EL (cell line): ENCODE results near the gene RNF223.

ENCODE experiments used
- DNase-seq: peaks from one replicate; pipeline ENCODE4 v3.0.0-alpha.2; 2016

Gene RNF223

GRCh38 chr1:1073743-1074587 lies at the start of gene RNF223:
Gene RNF223 (minus strand): TSS chr1:1074306. CDS start chr1:1072566, 1,740 bp downstream.
- DNase-seq = no peak

GRCh38 chr1:1122981-1123480 lies 48.9 kb upstream of the RNF223 start:
- DNase-seq = peak; percentile 65

GRCh38 chr1:1122078-1122811 lies 48.1 kb upstream of the RNF223 start:
- DNase-seq = peak; percentile 76

DNA sequence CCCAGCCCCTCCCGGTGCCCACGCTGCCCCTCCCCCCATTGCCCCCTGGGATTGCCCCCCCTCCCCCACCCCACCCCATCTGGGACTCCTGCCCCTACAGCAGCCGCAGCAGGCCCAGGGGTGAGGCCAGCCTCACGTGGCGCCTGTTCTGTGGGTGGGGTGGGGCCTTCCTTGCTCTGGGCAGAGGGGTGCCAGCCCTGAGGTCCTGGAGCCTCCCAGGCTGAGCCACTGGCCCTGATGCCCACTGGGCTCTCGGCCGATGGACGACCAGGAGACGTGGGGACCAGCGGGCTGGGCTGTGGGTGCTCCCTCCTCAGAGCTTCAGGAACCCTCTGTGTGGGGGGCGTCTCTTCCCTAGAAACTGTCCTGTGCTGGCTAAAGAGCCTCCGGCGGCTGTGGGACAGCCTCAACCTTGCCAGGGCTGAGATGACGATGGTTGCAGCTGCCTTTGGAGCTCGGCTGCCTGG lies 47.5 kb upstream of the RNF223 start:
- no peak for DNase-seq

DNA sequence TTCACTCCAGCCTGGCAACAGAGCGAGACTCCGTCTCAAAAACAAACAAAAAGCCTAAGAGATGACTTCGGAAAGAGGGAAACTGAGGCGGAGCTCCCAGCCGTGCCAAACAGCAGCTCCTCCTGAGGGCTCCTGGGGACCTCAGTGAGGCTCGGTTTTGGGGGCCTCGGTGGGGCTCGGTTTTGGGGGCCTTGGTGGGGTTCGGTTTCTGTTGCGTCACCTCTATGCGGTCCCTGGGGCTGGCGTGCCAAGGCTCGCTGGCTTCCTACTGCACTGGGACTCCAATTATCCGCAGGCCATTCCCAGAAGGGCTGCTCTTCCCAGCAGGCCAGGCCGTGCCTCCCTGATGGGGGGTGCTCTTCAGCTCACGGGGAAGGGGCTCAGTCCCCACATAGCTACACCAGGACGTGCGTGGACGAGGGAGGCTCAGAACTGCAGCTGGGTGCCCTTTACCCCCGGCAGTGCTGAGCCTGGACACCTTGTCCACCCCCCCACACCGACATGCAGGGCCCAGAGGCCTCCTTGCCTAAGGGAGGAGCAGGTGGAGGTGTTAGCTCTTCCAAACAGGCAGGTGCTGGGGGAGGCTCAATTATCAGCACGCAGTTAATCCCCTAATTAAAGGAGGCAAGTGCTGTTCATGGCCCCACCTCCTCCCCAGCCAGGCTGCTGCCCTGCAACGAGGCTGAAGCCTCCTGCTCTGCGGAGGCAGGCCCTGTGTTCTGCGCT lies 46.9 kb upstream of the RNF223 start:
- no peak for DNase-seq

- no peak for DNase-seq
Observed at GRCh38 chr1:1120096-1120495, 46.0 kb upstream of the RNF223 start.

GRCh38 chr1:1119272-1119890 lies 45.3 kb upstream of the RNF223 start:
- no peak for DNase-seq

DNA sequence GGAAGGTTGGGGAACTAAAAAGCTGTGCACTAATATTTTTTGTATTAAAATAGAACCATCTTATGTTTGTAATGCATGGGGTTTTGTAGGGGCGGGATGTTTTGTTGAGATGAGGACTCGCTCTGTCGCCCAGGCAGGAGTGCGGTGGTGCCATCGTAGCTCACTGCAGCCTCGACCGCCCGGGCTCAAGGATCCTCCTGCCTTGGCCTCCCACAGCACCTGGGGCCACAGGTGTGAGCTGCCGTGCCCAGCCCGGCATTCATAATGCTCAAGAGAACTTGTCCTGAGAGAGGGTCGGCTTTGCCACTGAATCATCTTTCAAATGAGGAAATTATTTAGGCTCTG lies 44.7 kb upstream of the RNF223 start:
- DNase-seq = no peak

DNA sequence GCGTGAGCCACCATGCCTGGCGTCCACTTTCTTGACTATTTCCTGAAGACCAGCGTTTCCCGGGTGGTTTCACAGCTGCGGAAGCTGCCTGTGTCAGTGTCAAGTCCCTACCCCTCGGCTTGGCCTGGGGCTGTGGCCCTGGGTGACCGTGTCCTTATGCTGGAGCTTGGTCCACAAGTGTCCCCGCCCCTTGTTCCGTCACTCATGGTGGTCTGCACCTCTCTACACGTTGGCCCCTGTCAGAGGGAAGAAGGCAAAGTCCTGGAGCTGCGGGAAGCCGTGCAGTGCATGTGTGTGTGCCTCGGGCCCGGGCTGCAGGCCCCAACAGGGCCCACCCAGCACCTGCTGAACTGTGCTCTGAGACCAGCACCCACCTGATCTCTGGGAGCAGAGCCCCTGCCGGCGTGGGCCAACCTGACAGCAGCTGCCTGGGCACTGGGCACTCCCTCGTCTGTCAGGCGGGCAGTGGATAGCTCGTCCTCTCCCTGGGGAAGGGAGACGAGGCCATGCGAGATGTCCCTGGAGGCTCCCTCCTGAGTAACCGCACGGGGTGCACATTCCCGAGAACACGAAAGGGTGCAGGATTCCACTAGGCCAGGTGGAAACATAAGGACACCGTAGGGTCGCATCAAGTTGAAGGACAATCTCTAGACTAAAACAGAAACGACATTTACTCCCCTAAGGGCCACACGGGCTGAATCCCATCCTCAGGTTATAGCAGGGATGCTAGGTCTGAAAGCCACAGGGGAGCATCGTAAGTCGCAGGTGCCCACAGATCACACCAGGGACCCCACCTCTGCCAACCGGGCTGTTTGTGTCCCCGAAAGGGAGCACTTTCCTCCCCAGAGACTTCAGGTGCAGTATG lies 44.1 kb upstream of the RNF223 start:
- no peak for DNase-seq

DNA sequence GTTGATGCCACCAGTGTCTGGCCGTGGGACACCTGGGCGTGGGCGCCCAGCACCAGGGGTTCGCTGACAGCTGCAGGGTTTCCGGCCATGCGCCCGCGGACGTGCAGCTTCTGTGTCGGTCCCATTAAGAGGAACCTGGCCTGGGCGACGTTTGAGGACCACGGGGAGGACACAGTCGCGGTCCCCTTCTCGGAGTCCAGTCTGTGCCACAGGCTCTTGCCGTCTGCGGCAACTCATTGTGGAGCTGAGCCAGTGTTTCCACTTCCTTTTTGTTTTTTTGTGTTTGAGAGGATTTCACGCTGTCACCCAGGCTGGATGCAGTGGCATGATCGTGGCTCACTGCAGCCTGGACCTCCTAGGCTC lies 43.3 kb upstream of the RNF223 start:
- no peak for DNase-seq

- DNase-seq = peak; percentile 30
Observed at GRCh38 chr1:1116701-1117468, 42.8 kb upstream of the RNF223 start.

DNA sequence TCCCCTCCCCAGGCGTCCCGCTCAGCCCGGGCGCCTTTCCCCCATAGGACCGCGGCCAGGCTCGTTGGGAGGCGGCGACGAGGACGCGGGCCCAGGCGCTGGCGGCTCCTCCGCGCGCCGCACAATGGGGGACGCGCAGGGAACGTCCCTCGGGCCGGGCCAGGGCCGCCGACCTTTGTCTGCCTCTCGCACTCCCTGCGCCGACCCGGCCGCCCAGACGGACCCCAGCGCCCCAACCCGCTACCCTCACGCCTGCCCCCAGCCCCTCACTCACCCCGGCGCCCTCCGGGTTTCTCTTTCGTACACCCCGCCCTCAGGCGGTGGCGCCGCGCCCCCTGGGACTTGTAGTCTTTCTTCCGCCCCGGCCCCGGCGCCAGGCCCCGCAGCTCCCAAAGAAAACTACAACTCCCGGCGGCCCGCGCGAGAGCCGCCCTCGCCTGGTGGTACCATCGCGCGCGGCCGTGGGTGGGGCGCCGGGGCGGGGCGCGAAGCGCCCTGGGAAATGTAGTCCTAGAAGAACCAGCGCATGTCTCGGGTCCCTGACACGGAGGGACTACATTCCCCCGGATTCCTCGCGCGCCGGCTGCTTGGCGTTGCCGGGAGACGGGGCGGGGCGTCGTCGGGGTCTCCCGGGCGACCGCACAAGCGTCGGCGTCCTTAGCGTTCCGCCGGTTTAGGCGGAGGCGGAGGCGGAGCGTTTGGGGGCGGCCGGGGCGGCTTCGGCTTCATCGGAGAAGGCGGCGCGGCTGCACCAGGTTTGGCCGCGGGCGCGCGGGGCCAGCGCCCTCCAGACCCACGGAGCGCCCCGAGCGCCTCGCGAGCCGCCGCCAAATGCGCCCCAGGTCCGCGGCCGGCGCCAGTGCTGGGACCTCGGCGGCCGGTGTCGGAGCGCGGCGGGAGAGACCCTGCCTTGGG lies 41.9 kb upstream of the RNF223 start, which contains the start of gene C1orf159:
Gene C1orf159 (minus strand): TSS at position 304 of the 915 bp plus-strand sequence. CDS start 24,546 bp downstream, outside the sequence.
- DNase-seq = peak; percentile 98

DNA sequence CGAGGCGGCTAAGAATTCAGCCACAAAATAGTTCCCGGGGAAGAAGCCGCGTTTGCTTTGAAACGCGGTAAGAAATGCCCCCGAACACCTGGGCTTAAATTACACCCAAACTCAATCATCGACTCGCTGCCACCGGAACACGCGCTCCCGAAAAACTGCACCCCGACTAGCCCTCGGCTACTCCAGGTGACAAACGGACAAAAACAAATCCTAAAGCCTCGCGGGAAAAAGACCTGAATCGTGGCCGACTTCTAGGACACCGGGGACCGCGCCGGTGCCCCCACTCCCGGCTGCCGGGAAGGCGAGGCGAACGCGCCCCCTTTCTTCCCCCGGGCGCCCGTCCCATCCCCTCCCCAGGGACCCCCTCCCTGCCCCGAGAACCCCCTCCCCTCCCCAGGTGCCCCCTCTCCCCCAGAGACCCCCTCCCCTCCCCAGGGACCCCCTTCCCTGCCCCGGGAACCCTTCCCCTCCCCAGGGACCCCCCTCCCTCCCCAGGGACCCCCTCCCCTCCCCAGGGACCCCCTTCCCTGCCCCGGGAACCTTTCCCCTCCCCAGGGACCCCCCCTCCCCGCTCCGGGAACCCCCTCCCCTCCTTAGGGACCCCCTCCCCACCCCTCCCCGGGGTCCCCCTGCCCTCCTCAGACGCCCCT lies 41.2 kb upstream of the RNF223 start:
- no peak for DNase-seq

GRCh38 chr1:1114431-1114830 lies 40.3 kb upstream of the RNF223 start:
- DNase-seq = no peak

GRCh38 chr1:1112237-1112985 lies 38.3 kb upstream of the RNF223 start:
- DNase-seq = no peak

- DNase-seq = no peak
Observed at GRCh38 chr1:1111516-1112236, 37.6 kb upstream of the RNF223 start.

DNA sequence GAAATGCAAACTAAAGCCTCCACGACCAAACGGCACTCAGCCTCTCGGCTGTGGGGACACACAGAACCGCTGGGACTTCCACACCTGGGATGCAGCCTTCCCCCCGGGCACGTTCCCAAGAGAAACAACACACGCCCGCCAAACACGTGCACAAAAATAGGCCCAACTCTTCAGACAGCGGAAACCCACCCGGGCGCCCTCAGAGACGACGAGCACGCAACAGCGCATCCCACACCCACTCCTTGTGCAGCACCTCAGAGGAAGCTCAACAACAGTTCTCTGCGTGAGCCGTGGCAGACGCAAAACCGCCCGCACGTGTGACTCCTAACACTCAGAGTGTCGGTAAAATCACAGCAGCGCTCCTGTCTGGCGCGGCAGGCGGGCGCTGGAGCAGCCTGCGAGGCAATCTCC lies 36.5 kb upstream of the RNF223 start:
- no peak for DNase-seq

DNA sequence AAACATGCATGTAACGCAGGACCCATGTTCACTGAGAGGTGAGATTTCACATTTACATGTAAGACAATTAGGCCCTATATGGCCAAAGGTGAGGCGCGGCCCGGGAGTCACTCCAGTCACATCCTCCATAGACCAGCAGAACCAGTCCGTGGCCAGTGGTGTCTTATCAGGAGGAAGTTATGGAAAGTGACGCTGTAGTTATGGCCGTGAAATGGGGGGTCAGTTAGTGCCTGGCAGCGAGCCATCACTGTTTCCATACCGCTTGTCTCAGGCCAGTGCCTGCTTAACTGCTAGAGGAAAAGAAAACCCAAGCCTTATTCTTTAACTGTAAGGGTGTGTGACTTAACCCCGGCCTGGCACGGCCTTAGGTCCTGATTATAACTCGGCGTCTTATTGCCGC lies 35.6 kb upstream of the RNF223 start:
- DNase-seq = no peak
